ENCODE measurements around the gene DDX31. TPM values are rescaled to one million over a fixed set of nuclear protein-coding genes. Genes with fewer than 3 reads are reported as not detected.

Gene DDX31
- total RNA-seq, 1 experiment from 2014 or later = 14.6 TPM

DNA sequence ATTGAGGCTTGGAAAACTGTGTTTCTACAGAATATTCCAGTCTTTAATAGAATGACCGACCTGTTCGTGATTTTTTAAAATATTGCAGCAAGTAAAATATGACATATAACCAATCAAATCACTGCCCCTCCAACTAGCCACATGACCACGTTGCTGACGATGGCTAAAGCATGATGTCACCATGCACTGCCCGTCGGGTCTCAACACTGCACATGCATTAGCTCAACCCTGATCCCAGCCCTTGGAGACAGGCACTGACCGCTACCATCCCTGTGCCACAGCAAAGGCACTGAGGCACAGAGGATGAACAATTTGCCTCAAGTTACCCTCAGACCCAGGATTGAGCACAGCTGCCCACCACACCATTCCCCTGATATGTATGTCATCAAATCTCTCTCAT is 13.5 kb downstream of the DDX31 start:
- Histone ChIP-seq H3K4me1 (ENCODE audit: insufficient read depth, low read length) (peaks cover 8% of the 10 kb centered on the region), H3K4me2 (ENCODE audit: low read length) (no peak overlapping the region), H3K9ac (ENCODE audit: low read length) (no peak overlapping the region), H3K36me3 (ENCODE audit: low read depth, low read length) (peaks cover 22% of the 10 kb centered on the region), H3K9me3 (ENCODE audit: low read length) (no peaks in the 10 kb centered on the region), H3K79me2 (ENCODE audit: low read length) (no peaks in the 10 kb centered on the region), H3F3A (ENCODE audit: low read length, unreplicated experiment) (peaks cover 8% of the 10 kb centered on the region), H4K20me1 (ENCODE audit: low read length) (no peaks in the 10 kb centered on the region), H3K9me2 (replicated peaks; ENCODE audit: low read length) (no peaks in the 10 kb centered on the region), H3K4me3 (ENCODE audit: low read length) (no peak overlapping the region), H3K27me3 (ENCODE audit: low read length) (no peaks in the 10 kb centered on the region), H3K27ac (ENCODE audit: low read length) (no peak overlapping the region), H2AFZ (ENCODE audit: low read length) (no peak overlapping the region)
- CTCF ChIA-PET = no interaction called here
- POLR2A ChIA-PET (ENCODE audit: unreplicated experiment) = no interaction called here
- TF ChIP-seq EZH2 (IDR thresholded peaks at IDR 0.05; ENCODE audit: low read length, unreplicated experiment) (no peak), EZH2phosphoT487 (IDR thresholded peaks at IDR 0.05; ENCODE audit: borderline replicate concordance, low read length) (no peak)
- TF ChIP-seq, protein P1, sequence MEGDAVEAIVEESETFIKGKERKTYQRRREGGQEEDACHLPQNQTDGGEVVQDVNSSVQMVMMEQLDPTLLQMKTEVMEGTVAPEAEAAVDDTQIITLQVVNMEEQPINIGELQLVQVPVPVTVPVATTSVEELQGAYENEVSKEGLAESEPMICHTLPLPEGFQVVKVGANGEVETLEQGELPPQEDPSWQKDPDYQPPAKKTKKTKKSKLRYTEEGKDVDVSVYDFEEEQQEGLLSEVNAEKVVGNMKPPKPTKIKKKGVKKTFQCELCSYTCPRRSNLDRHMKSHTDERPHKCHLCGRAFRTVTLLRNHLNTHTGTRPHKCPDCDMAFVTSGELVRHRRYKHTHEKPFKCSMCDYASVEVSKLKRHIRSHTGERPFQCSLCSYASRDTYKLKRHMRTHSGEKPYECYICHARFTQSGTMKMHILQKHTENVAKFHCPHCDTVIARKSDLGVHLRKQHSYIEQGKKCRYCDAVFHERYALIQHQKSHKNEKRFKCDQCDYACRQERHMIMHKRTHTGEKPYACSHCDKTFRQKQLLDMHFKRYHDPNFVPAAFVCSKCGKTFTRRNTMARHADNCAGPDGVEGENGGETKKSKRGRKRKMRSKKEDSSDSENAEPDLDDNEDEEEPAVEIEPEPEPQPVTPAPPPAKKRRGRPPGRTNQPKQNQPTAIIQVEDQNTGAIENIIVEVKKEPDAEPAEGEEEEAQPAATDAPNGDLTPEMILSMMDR (conservative IDR thresholded peaks at IDR 0.05; ENCODE audit: low read depth, low read length) = no peak
- ATAC-seq = no peak
- BruUV-seq (replicated peaks) = no TSS peak
- no peak for DNase-seq
- intact Hi-C loops (cut with micrococcal nuclease) = no loop called here

DNA sequence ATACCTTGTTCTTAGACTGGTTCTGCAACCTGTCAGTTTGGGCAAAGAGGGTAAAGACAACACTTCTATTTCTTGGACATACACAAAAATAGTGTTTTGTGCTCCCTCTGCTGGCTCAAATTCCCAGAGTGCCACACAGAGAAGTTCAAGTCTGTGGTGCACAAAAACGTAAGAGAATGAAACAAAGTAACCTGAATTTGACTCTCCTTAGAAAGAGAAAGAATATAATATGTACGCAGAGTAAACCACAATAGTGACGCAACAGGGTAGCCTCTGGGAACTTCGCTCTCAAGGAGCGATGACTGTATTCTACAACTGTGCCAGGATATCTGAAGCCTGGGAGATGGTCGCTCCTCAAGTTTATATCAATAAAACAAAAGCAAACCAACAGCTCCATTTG is 18.5 kb downstream of the DDX31 start:
- CTCF ChIA-PET = interaction anchor here (0.6 to 0.7 kb wide), 2 partner anchors 9 to 319 kb away, joined by 3 to 5 read pairs; no protein-coding TSS in a partner anchor
- peaks cover 41% of the 10 kb centered on the region for H3K4me1 ChIP-seq (ENCODE audit: insufficient read depth, low read length)
- ATAC-seq (peak; percentile 83), DNase-seq (peak; percentile 78)
- H3K4me2 ChIP-seq (ENCODE audit: low read length) = peak overlapping the region; percentile 64
- intact Hi-C loops (cut with micrococcal nuclease) = loop anchor here (1.0 to 5.0 kb wide), 3 partner anchors 20 to 239 kb away; partner anchors contain the start of gene CFAP77
- no peaks in the 10 kb centered on the region for H3K79me2 ChIP-seq (ENCODE audit: low read length)
- POLR2A ChIA-PET (ENCODE audit: unreplicated experiment) = no interaction called here
- BruUV-seq (replicated peaks) = no TSS peak
- H4K20me1 ChIP-seq (ENCODE audit: low read length) = no peaks in the 10 kb centered on the region
- H3K9me2 ChIP-seq (replicated peaks; ENCODE audit: low read length) = no peaks in the 10 kb centered on the region
- H3K27ac ChIP-seq (ENCODE audit: low read length) = peak overlapping the region; percentile 81
- H3K36me3 ChIP-seq (ENCODE audit: low read depth, low read length) = peaks cover 24% of the 10 kb centered on the region
- H3K27me3 ChIP-seq (ENCODE audit: low read length) = no peaks in the 10 kb centered on the region
- no peak overlapping the region for H3K9ac ChIP-seq (ENCODE audit: low read length)
- peaks cover 8% of the 10 kb centered on the region for H3F3A ChIP-seq (ENCODE audit: low read length, unreplicated experiment)
- no peak overlapping the region for H3K4me3 ChIP-seq (ENCODE audit: low read length)
- H2AFZ ChIP-seq (ENCODE audit: low read length) = no peak overlapping the region
- no peaks in the 10 kb centered on the region for H3K9me3 ChIP-seq (ENCODE audit: low read length)
- no peak for TF ChIP-seq EZH2 (IDR thresholded peaks at IDR 0.05; ENCODE audit: low read length, unreplicated experiment)
- TF ChIP-seq, protein P1 (conservative IDR thresholded peaks at IDR 0.05; ENCODE audit: low read depth, low read length) = peak; percentile 74
- no peak for TF ChIP-seq EZH2phosphoT487 (IDR thresholded peaks at IDR 0.05; ENCODE audit: borderline replicate concordance, low read length)

DNA sequence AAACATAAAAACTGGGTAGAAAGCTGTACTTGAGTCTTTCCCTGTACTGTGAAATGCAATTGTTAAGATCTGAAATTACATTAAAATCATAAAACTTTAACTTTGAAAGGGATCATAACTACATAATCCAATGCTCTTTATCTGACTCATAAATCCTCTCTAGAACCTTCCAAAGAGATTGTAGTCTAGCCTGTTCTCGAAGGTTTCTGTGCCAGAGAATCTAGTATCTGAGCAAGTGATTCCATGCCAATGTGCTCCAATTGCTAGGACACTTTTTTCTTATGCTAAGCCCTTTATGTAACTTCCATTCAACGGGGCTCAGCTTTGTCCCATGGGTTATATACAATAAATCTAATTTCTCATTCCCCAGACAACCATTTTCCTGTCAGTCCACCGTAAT is 21.1 kb downstream of the DDX31 start:
- TF ChIP-seq EZH2 (IDR thresholded peaks at IDR 0.05; ENCODE audit: low read length, unreplicated experiment) (no peak), EZH2phosphoT487 (IDR thresholded peaks at IDR 0.05; ENCODE audit: borderline replicate concordance, low read length) (no peak)
- TF ChIP-seq, protein P1 (conservative IDR thresholded peaks at IDR 0.05; ENCODE audit: low read depth, low read length) = no peak
- peak; percentile 14 for DNase-seq
- peaks cover 41% of the 10 kb centered on the region for H3K4me1 ChIP-seq (ENCODE audit: insufficient read depth, low read length)
- no peaks in the 10 kb centered on the region for H3K79me2 ChIP-seq (ENCODE audit: low read length)
- peak overlapping the region; percentile 93 for H3K27ac ChIP-seq (ENCODE audit: low read length)
- no peaks in the 10 kb centered on the region for H3K27me3 ChIP-seq (ENCODE audit: low read length)
- no peak overlapping the region for H3K9ac ChIP-seq (ENCODE audit: low read length)
- intact Hi-C loops (cut with micrococcal nuclease) = no loop called here
- ATAC-seq = no peak
- POLR2A ChIA-PET (ENCODE audit: unreplicated experiment) = no interaction called here
- H3K4me3 ChIP-seq (ENCODE audit: low read length) = no peak overlapping the region
- H3K36me3 ChIP-seq (ENCODE audit: low read depth, low read length) = peaks cover 42% of the 10 kb centered on the region
- peaks cover 7% of the 10 kb centered on the region for H3F3A ChIP-seq (ENCODE audit: low read length, unreplicated experiment)
- H3K9me2 ChIP-seq (replicated peaks; ENCODE audit: low read length) = no peaks in the 10 kb centered on the region
- no peaks in the 10 kb centered on the region for H3K9me3 ChIP-seq (ENCODE audit: low read length)
- CTCF ChIA-PET = no interaction called here
- no TSS peak for BruUV-seq (replicated peaks)
- H3K4me2 ChIP-seq (ENCODE audit: low read length) = no peak overlapping the region
- no peaks in the 10 kb centered on the region for H4K20me1 ChIP-seq (ENCODE audit: low read length)
- no peak overlapping the region for H2AFZ ChIP-seq (ENCODE audit: low read length)
